D721Med (cell line): ENCODE data around the gene CMTM7.

ENCODE experiments used
- DNase-seq: peaks from one replicate; pipeline ENCODE4 v3.0.0; 2011; ENCODE audit warnings: low spot score; ENCODE audit not compliant: insufficient read length
- FAIRE-seq: peaks from 2 replicates; lab custom pipeline; 2011; peaks lifted over from hg19 to GRCh38; lab: Jason Lieb, UNC
- TF ChIP-seq, protein P1 (sequence below): IDR thresholded peaks from 2 replicates; pipeline ENCODE4 v1.5.1; 2012; ENCODE audit warnings: mild to moderate bottlenecking, control low read depth; ENCODE audit not compliant: insufficient read depth; ENCODE audit errors: missing control alignments

The CMTM7 gene

GRCh38 chr3:32498992-32499391, 107.3 kb downstream of the CMTM7 start:
- TF ChIP-seq, protein P1, sequence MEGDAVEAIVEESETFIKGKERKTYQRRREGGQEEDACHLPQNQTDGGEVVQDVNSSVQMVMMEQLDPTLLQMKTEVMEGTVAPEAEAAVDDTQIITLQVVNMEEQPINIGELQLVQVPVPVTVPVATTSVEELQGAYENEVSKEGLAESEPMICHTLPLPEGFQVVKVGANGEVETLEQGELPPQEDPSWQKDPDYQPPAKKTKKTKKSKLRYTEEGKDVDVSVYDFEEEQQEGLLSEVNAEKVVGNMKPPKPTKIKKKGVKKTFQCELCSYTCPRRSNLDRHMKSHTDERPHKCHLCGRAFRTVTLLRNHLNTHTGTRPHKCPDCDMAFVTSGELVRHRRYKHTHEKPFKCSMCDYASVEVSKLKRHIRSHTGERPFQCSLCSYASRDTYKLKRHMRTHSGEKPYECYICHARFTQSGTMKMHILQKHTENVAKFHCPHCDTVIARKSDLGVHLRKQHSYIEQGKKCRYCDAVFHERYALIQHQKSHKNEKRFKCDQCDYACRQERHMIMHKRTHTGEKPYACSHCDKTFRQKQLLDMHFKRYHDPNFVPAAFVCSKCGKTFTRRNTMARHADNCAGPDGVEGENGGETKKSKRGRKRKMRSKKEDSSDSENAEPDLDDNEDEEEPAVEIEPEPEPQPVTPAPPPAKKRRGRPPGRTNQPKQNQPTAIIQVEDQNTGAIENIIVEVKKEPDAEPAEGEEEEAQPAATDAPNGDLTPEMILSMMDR = no peak
- FAIRE-seq (no peak), DNase-seq (no peak)

DNA sequence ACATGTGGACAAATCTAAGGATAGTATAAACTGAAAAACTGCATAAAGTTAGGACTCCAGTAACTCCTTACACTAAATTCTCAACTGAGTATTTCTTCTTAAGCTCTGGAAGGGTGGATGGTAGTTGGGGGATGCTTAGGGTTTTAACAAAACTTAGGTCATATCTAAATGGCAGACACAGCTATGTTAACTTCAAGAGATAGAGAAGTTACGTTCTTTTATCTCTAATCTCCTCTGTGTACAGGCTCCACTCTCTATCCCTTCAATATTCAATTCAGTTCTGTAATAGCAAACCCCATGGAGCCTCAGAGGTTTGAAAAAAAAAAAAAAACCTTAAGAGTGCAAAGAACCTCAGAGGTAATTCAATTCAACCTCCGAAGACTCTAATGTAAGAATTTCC, 107.9 kb downstream of the CMTM7 start:
- TF ChIP-seq, protein P1 = no peak
- FAIRE-seq (no peak), DNase-seq (no peak)

DNA sequence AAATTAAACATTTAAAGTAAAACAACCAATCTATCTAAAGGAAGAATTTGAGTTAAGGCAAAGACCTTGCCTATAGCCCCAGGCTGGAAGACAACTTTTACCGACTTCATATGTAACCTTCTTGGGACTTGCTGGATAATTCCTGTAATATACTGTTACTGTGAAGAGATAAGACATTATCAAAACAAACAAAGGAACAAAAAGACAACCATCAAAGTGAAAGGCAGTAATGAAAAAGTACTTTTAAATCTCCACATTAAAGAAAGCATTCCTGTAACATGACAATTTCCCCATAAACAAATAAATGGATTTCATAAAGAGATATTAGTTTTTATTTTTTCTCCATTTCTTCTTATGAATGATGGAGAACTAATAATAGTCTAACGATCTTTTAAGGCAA, 108.6 kb downstream of the CMTM7 start:
- DNase-seq = no peak
- no peak for FAIRE-seq
- TF ChIP-seq, protein P1 = no peak

- DNase-seq = no peak
- no peak for FAIRE-seq
- TF ChIP-seq, protein P1 = no peak
Observed at GRCh38 chr3:32500880-32501782, 109.5 kb downstream of the CMTM7 start.

GRCh38 chr3:32501783-32502117, 110.1 kb downstream of the CMTM7 start:
- FAIRE-seq (no peak), DNase-seq (no peak)
- TF ChIP-seq, protein P1 = no peak

DNA sequence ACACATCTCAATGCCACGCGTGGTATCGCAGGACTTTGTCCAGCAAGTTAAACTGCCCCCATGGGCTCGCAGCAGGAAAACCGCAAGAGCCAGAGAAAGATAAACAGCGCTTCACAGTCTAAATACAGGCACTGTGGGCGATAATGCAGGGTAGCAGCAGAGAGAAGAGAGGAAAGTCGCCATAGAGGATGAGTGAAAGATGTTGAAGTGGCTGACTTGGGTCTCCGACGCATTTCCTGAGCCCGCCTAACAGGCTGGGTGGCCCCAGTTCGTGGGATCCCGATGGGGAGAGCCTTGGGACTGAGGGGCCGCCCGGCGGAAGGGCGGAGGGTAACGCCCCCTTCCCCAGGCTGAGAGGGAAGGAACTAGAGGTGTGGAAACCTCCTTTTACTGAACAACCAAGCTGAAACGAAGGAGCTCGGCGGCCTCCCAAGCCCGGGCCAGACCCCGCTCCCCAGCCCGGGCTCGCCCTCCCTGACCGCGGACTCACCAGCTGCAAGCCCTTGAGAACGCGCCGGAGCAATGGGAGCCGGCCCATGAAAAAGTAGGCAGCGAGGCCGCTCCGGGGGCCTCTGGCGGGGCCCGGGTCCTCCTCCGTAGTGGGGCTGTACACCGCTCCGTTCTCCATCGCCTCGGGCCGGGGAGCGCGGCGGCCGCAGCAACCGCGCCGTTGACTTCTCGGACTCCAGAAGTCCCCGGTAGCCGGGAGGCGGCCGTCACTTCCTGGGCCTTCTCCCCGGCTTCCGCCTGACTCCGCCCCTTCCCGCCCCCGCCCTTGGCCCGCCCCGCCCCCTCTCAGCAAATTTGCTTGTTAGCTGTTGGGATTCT, 110.7 kb downstream of the CMTM7 start, which contains the start of gene CMTM6:
Gene CMTM6 (minus strand): TSS at position 735 of the 828 bp plus-strand sequence. CDS start 107 bp downstream, at position 628.
- DNase-seq = peak; percentile 90
- FAIRE-seq = no peak
- TF ChIP-seq, protein P1 = no peak

- DNase-seq (no peak), FAIRE-seq (no peak)
- TF ChIP-seq, protein P1 = no peak
Observed at GRCh38 chr3:32502946-32503286, 111.3 kb downstream of the CMTM7 start.
